T-cell (primary cell): ENCODE measurements around the gene HARBI1. TPM values are rescaled to one million over a fixed set of nuclear protein-coding genes. Genes with fewer than 3 reads are reported as not detected.

Experiments
- ATAC-seq, 4 experiments: fragments of 200-7000 bp in 3 of 4; fragments of 150-1000 bp in 1 of 4; cut with Tn5 transposase; replicated peaks in 1 of 4; 1 replicate in 3 of 4; 2 replicates in 1 of 4; pipeline ENCODE4 v1.10.0; 2021; ENCODE audit warnings: moderate library complexity in 3 of 4, mild to moderate bottlenecking in 2 of 4, moderate number of reproducible peaks in 1 of 4
- CTCF ChIA-PET, 2 donors: fragments of 300-600 bp; sonication (Branson Sonifier 250); formaldehyde crosslinking; loops; one replicate each; lab custom pipeline; 2022; ENCODE audit warnings: antibody characterized with exemption in 2 of 2; lab: Charles Lee
- POLR2A ChIA-PET, 2 donors: fragments of 300-600 bp; sonication (Branson Sonifier 250); formaldehyde crosslinking; loops; one replicate each; lab custom pipeline; 2022; ENCODE audit warnings: antibody characterized with exemption in 2 of 2; lab: Charles Lee
- DNase-seq, 35 experiments: peaks; one replicate each; pipeline versions ENCODE4 v3.0.0 to v3.0.0-alpha.2; 2013 to 2023
- H3K27ac ChIP-seq: one replicate; pipeline ENCODE4 v1.5.1; 2013; ENCODE audit warnings: low read length
- H3K27me3 ChIP-seq, 2 experiments: replicated peaks in 1 of 2; 1 replicate in 1 of 2; 2 replicates in 1 of 2; pipeline versions ENCODE4 v1.6.1 to v1.7.0; 2013; ENCODE audit warnings: low read length in 1 of 2, mixed read lengths in 1 of 2; ENCODE audit not compliant: control insufficient read depth in 2 of 2, insufficient read depth in 2 of 2; ENCODE audit errors: extremely low read depth in 1 of 2
- H3K36me3 ChIP-seq, 2 donors: 1 replicate in 1 of 2; 2 replicates in 1 of 2; pipeline versions ENCODE4 v1.6.1 to v1.7.0; 2013; ENCODE audit warnings: low read length in 1 of 2; ENCODE audit not compliant: control insufficient read depth in 2 of 2, insufficient read depth in 1 of 2; ENCODE audit errors: extremely low read depth in 1 of 2
- H3K4me1 ChIP-seq, 2 experiments: 1 replicate in 1 of 2; 2 replicates in 1 of 2; pipeline versions ENCODE4 v1.6.1 to v1.7.0; 2013; ENCODE audit warnings: low read length in 2 of 2, mixed read lengths in 1 of 2; ENCODE audit not compliant: insufficient read depth in 2 of 2, control insufficient read depth in 1 of 2; ENCODE audit errors: extremely low read depth in 1 of 2
- H3K4me3 ChIP-seq, 2 donors: 1 replicate in 1 of 2; 2 replicates in 1 of 2; pipeline versions ENCODE4 v1.5.1 to v1.7.0; 2013; ENCODE audit warnings: mild to moderate bottlenecking in 2 of 2, low read length in 1 of 2, moderate library complexity in 1 of 2; ENCODE audit not compliant: control insufficient read depth in 1 of 2; ENCODE audit errors: extremely low read depth in 1 of 2
- H3K9me3 ChIP-seq: 2 replicates; pipeline ENCODE4 v1.7.0; 2013
- H3K27ac Mint-ChIP-seq, 2 donors: one replicate each; pipeline ENCODE4 v1.8.0; 2020 to 2021; ENCODE audit warnings: mild to moderate bottlenecking in 2 of 2, mixed read lengths in 2 of 2
- H3K27me3 Mint-ChIP-seq, 2 donors: one replicate each; pipeline ENCODE4 v1.8.0; 2021 to 2022; ENCODE audit warnings: mixed read lengths in 2 of 2
- H3K36me3 Mint-ChIP-seq: one replicate; pipeline ENCODE4 v1.8.0; 2021; ENCODE audit warnings: mixed read lengths
- H3K4me1 Mint-ChIP-seq, 3 donors: one replicate each; pipeline ENCODE4 v1.8.0; 2020 to 2022; ENCODE audit warnings: mixed read lengths in 3 of 3, mild to moderate bottlenecking in 1 of 3
- H3K4me3 Mint-ChIP-seq, 3 donors: one replicate each; pipeline ENCODE4 v1.8.0; 2020 to 2022; ENCODE audit warnings: mild to moderate bottlenecking in 3 of 3, mixed read lengths in 3 of 3, moderate library complexity in 3 of 3
- H3K9me3 Mint-ChIP-seq, 3 donors: one replicate each; pipeline ENCODE4 v1.8.0; 2020 to 2022; ENCODE audit warnings: mixed read lengths in 3 of 3
- WGBS: methylation state at CpG from one replicate; pipeline ENCODE4 v1.1.5; 2013; ENCODE audit warnings: missing lambda C conversion rate; ENCODE audit not compliant: insufficient coverage; 5-methylcytosine and 5-hydroxymethylcytosine counted together
- total RNA-seq, 35 experiments: library from RNA in 6 of 35; stranded (reverse) in 6 of 35; fragments of 120-200 nt in 1 of 35; gene quantifications; one replicate each; pipeline versions ENCODE4 v1.2.1 to v1.2.4 and lab custom pipeline; 2013 to 2026

Gene HARBI1
- total RNA-seq, 5 donors from 2014 or later (not counting 1 experiment from before 2014, with no cell fraction given): 6.7 to 17.3 (median 10.3) TPM

DNA sequence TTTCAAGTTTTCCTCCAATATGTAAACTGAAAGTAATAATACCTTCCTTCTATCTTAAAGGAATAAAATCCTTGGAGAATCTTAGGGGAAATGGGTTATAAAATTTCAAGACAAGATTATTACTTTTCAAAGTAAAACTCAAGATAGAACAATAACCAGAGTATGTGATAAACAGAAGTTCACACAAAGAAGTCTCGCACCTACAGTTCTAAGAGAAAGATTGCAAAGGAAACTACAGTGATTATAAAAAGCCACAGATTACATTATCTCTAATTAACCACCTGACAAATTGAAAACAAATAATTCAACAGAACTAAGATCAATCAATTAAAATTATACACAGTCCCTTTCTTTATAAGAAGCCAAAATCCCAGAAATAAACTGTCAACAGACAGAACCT, 57.2 kb downstream of the HARBI1 start:
- Histone ChIP-seq H3K4me1 (peaks cover 17 to 21% of the 10 kb centered on the region in 2 experiments), H3K27ac (peak overlapping the region; percentile 86), H3K4me3 (peak overlapping the region; percentile 20 to 46), H3K36me3 (peaks cover 0 to 3% of the 10 kb centered on the region in 2 donors), H3K9me3 (no peaks in the 10 kb centered on the region), H3K27me3 (no peaks in the 10 kb centered on the region)
- ChIA-PET CTCF (interaction anchor here in 1 of 2 donors (1.1 kb wide), 1 partner anchor 59 kb away, joined by 4 read pairs; no protein-coding TSS in a partner anchor), POLR2A (no interaction called here)
- 0% methylated on average over 1 of the region's 1 CpG for WGBS
- H3K4me3 Mint-ChIP-seq: peak overlapping the region; percentile 81 to 93 (median 87)
- H3K27ac Mint-ChIP-seq: peak overlapping the region; percentile 98 to 100
- ATAC-seq: peak in 3 of 4 experiments; percentile 20 to 23 (median 21)
- H3K27me3 Mint-ChIP-seq: no peaks in the 10 kb centered on the region
- H3K4me1 Mint-ChIP-seq: peaks cover 75 to 81% (median 80%) of the 10 kb centered on the region in 3 donors
- peaks cover 2% of the 10 kb centered on the region for H3K36me3 Mint-ChIP-seq
- no peak for DNase-seq
- no peaks in the 10 kb centered on the region for H3K9me3 Mint-ChIP-seq

DNA sequence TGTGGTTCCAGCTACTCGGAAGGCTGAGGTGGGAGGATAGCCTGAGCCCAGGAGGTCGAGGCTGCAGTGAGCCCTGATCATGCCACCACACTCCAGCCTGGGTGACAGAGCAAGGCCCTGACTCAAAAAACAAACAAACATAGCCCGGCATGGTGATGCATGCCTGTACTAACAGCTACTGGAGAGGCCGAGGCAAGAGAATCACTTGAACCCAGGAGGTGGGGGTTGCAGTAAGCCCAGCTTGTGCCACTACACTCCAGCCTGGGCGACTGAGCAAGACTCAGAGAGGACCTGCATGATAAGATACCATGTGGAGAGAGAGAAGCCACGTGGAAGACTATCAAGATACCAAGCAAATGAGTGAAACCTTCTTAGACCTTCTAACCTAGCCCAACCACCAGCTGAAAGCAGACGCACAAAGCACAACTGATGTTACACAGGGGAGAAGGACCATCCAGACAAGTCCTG, 59.3 kb downstream of the HARBI1 start:
- Mint-ChIP-seq H3K36me3 (peaks cover 6% of the 10 kb centered on the region), H3K27ac (peak overlapping the region; percentile 34 to 42), H3K27me3 (no peaks in the 10 kb centered on the region), H3K4me3 (no peak overlapping the region), H3K4me1 (peaks cover 80 to 89% (median 85%) of the 10 kb centered on the region in 3 donors), H3K9me3 (no peaks in the 10 kb centered on the region)
- Histone ChIP-seq H3K27ac (no peak overlapping the region), H3K4me3 (no peak overlapping the region), H3K36me3 (peaks cover 0 to 3% of the 10 kb centered on the region in 2 donors), H3K4me1 (peaks cover 25 to 28% of the 10 kb centered on the region in 2 experiments), H3K9me3 (no peaks in the 10 kb centered on the region), H3K27me3 (no peaks in the 10 kb centered on the region)
- DNase-seq (no peak), ATAC-seq (no peak)
- ChIA-PET CTCF (no interaction called here), POLR2A (interaction anchor here in 1 of 2 donors (0.6 kb wide), 1 partner anchor 16 kb away, joined by 3 read pairs; no protein-coding TSS in a partner anchor)
- WGBS: 88% methylated on average over 4 of the region's 7 CpGs

DNA sequence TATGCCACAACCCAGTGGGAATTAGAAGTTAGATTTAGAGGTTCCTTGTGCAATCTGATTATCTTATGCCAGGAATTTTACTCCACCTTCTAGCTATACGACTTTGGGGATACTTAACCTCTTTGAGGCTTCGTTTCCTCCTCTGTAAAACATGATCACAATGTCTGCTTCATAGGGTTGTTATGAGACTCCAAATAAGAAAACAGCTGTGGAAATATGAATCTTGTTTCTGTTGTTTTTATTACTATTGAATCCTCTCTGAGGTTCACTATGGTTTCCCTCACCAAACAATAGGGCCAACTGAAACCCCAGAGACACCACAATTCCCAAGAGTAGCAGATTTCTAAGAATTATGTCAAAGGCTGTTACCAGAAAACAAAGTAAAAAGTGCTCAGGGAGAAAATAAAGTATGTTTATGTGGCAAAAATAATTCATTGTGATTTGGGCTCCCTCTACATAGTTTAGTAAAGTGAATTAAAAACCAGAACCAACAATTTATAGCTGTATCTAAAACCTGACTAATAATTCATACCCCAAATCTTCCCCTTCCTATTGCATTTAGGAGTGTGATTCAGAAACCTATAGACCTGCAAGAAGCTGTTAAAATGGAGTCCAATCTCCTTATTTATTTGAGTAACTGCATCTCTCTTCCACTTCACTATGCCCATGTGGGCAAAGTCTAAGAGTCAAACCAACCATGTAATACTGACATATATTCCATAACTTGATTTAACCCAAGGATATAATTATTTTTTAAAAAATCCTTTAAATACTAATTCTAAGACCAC, 61.6 kb downstream of the HARBI1 start:
- H3K27me3 ChIP-seq: no peaks in the 10 kb centered on the region
- H3K36me3 ChIP-seq: peaks cover 0 to 3% of the 10 kb centered on the region in 2 donors
- ATAC-seq (peak; percentile 36 to 53 (median 48)), DNase-seq (no peak)
- H3K27me3 Mint-ChIP-seq: no peaks in the 10 kb centered on the region
- H3K4me1 Mint-ChIP-seq: peaks cover 65 to 69% (median 68%) of the 10 kb centered on the region in 3 donors
- ChIA-PET POLR2A (interaction anchor here (0.5 to 0.6 kb wide), 4 partner anchors 9 to 351 kb away, joined by 3 to 4 read pairs (median 3); partner anchors contain the start of genes ATG13 (in 1 of the 2) and HARBI1 (in 1 of the 2)), CTCF (interaction anchor here in 1 of 2 donors (0.6 kb wide), 1 partner anchor 1376 kb away, joined by 8 read pairs; no protein-coding TSS in a partner anchor)
- no CpG with 5 or more reads among the region's 2 CpGs for WGBS
- no peaks in the 10 kb centered on the region for H3K9me3 Mint-ChIP-seq
- H3K9me3 ChIP-seq: no peaks in the 10 kb centered on the region
- H3K27ac ChIP-seq: peak overlapping the region; percentile 30
- H3K4me3 Mint-ChIP-seq: peak overlapping the region in 1 of 3 donors; percentile 10
- H3K4me3 ChIP-seq: no peak overlapping the region
- H3K27ac Mint-ChIP-seq: peak overlapping the region; percentile 71 to 88
- H3K36me3 Mint-ChIP-seq: peaks cover 4% of the 10 kb centered on the region
- peaks cover 20 to 24% of the 10 kb centered on the region in 2 experiments for H3K4me1 ChIP-seq

DNA sequence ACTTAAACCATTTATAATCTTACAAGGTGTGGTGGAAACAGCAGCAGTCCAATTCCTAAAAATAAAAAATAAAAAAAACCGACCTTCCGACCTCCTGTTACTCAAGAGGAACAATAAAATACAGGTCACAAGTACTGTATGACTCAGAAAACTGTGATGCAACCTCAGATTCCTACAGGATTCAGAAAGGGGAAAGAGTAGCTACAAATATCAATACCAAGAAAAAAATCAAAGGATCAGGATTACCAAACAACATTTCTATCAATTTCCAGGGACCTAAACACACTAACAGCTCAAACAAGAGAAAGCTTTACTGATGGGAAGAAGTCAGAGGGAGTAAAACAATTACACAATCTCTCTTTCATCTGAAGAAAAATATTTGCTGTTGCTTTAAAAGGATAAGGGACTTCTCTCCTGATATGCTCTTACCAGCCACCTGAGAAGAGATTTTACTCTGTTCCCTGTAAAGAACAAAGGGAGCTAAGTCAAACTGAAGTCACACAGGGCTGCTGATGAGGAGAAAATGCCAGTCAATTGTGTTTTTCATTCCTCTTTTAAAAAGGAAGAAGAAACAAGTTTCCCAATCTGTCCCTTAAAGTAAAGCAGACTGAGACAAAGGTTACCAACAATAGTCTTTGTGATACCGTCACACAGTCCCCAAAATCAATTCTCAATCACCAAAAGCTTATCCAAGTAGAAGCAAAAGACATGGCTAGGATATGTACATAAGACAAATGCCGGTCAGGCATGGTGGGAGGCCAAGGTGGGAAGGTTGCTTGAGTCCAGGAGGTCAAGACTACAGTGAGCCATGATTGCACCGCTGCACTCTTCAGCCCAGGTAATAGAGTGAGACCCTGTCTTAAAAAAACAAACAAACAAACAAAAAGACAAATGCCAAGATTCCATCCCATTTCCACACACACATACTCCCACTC, 62.5 kb downstream of the HARBI1 start:
- H3K9me3 ChIP-seq: no peaks in the 10 kb centered on the region
- ATAC-seq (no peak), DNase-seq (no peak)
- H3K4me3 ChIP-seq: no peak overlapping the region
- CTCF ChIA-PET: interaction anchor here in 1 of 2 donors (0.5 to 1.3 kb wide), 2 partner anchors 17 to 615 kb away, joined by 5 to 7 read pairs; no protein-coding TSS in a partner anchor
- H3K36me3 ChIP-seq: peaks cover 0 to 3% of the 10 kb centered on the region in 2 donors
- Mint-ChIP-seq H3K27ac (peak overlapping the region; percentile 71 to 88), H3K4me1 (peaks cover 65 to 68% (median 67%) of the 10 kb centered on the region in 3 donors), H3K36me3 (peaks cover 4% of the 10 kb centered on the region), H3K9me3 (no peaks in the 10 kb centered on the region), H3K27me3 (no peaks in the 10 kb centered on the region), H3K4me3 (peak overlapping the region in 1 of 3 donors; percentile 10)
- no CpG with 5 or more reads among the region's 5 CpGs for WGBS
- H3K4me1 ChIP-seq: peaks cover 20 to 23% of the 10 kb centered on the region in 2 experiments
- H3K27me3 ChIP-seq: no peaks in the 10 kb centered on the region
- no peak overlapping the region for H3K27ac ChIP-seq
- POLR2A ChIA-PET: interaction anchor here in 1 of 2 donors (0.5 kb wide), 3 partner anchors 8 to 350 kb away, joined by 3 read pairs; partner anchors contain the start of genes ARHGAP1 and ZNF408

DNA sequence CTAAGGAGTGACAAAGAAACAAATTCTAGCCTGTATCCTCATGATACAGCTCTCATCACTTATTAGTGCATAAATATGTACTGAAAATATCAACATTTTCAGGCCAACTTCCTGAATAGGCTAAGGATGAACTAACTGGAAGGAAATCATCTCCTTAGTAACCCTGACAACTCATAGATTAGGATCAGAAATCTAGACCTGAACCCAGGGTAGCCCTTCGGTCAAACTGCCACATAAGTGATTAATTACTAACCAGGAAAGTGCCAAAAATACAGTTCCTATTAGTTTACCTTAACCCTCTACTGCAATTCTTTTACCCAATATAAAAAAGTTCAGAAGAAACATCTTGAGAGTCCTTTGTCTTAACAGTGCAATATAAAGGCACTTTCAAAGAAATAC, 63.2 kb downstream of the HARBI1 start:
- no peaks in the 10 kb centered on the region for H3K27me3 Mint-ChIP-seq
- ChIA-PET POLR2A (interaction anchor here in 1 of 2 donors (0.5 kb wide), 1 partner anchor 147 kb away, joined by 3 read pairs; the partner anchor contains the start of genes ARHGAP1 and ZNF408), CTCF (interaction anchor here in 1 of 2 donors (0.5 to 1.3 kb wide), 2 partner anchors 16 to 614 kb away, joined by 5 to 7 read pairs; no protein-coding TSS in a partner anchor)
- no peak overlapping the region for H3K4me3 ChIP-seq
- no CpG with 5 or more reads among the region's 1 CpG for WGBS
- H3K27me3 ChIP-seq: no peaks in the 10 kb centered on the region
- peaks cover 4% of the 10 kb centered on the region for H3K36me3 Mint-ChIP-seq
- H3K27ac Mint-ChIP-seq: peak overlapping the region; percentile 71 to 88
- peak overlapping the region; percentile 6 for H3K27ac ChIP-seq
- no peaks in the 10 kb centered on the region for H3K9me3 ChIP-seq
- ATAC-seq: no peak
- H3K36me3 ChIP-seq: peaks cover 0 to 3% of the 10 kb centered on the region in 2 donors
- H3K9me3 Mint-ChIP-seq: no peaks in the 10 kb centered on the region
- H3K4me1 ChIP-seq: peaks cover 17 to 22% of the 10 kb centered on the region in 2 experiments
- peaks cover 61 to 64% (median 62%) of the 10 kb centered on the region in 3 donors for H3K4me1 Mint-ChIP-seq
- peak overlapping the region in 1 of 3 donors; percentile 10 for H3K4me3 Mint-ChIP-seq
- no peak for DNase-seq
